Peyer's patch (tissue), 4 donors: ENCODE measurements around the gene TRMT11.

ENCODE experiments used
- CTCF ChIP-seq, 6 experiments: fragments of 450-650 bp in 4 of 6; fragments of 200-600 bp in 2 of 6; sonication (generic) in 1 of 6; IDR thresholded peaks; one replicate each; pipeline ENCODE4 v1.5.1; 2017 to 2019; ENCODE audit warnings: antibody characterized with exemption in 6 of 6, mild to moderate bottlenecking in 3 of 6, moderate library complexity in 1 of 6
- POLR2A ChIP-seq, 2 donors: fragments of 450-650 bp; IDR thresholded peaks; one replicate each; pipeline ENCODE4 v1.5.1; 2017; ENCODE audit warnings: antibody characterized with exemption in 2 of 2, mild to moderate bottlenecking in 2 of 2, moderate library complexity in 2 of 2

DNA sequence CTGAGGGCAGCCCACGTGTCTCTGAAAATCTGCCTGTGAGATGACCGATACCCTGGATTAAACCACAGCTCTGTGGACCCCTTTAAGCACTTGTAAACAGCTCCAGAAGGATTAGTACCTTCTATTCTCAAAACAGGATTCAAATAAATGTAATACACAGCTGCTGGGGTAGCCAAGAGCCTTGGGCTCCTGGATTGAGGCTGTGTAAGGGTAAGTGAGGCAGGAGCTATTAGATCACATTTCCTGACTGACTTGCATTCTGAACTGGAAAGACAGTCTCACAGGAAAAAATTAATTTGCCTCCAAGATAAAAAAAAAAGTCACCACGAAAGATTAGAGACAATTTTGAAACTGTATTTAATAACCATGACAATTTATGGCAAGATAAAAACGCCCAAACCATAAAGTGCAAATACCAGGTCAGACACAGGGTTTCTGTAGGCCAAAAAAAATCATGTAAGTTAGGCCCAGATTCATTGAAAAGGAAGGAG lies 78.0 kb downstream of the TRMT11 start:
- TF ChIP-seq CTCF (IDR thresholded peaks at IDR 0.05) (no peak), POLR2A (IDR thresholded peaks at IDR 0.05) (no peak)
